GM11168 (cell line): ENCODE data around the gene GRK1.

Experiments used
- in situ Hi-C: fragments of 300-500 bp; cut with MboI; formaldehyde crosslinking; loops from one replicate; pipeline ENCODE4 v1.12.0; 2022; ENCODE audit warnings: low sequenced_read_pairs; ENCODE audit not compliant: unreplicated experiment

GRK1 gene

GRCh38 chr13:113660066-113660465 is 7.0 kb upstream of the GRK1 start:
- in situ Hi-C loops = loop anchor here (5.0 kb wide), 1 partner anchor 72 kb away; no protein-coding TSS in a partner anchor

DNA sequence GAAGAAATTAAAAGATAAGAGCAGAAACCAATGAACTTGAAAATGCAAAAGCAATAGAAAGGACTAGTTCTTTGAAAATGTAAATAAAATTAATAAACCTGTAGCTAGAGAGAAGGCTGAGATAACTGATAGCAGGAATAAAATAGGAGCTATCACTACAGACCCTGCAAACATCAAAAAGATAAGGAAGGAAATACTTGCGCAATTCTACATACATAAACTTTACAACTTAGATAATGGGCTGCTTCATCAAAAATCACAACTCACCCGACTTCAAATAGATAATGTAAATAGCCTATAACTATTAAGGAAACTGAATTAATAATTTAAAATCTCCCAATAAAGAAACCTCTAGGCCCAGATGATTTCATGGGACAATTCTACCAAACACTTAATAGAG is 5.5 kb upstream of the GRK1 start:
- in situ Hi-C loops = loop anchor here (5.0 kb wide), 1 partner anchor 71 kb away; no protein-coding TSS in a partner anchor

- in situ Hi-C loops = loop anchor here (5.0 kb wide), 1 partner anchor 68 kb away; no protein-coding TSS in a partner anchor
Observed at GRCh38 chr13:113663934-113664333, 3.1 kb upstream of the GRK1 start.

GRCh38 chr13:113664751-113665596 is 2.0 kb upstream of the GRK1 start:
- in situ Hi-C loops = loop anchor here (5.0 kb wide), 1 partner anchor 67 kb away; no protein-coding TSS in a partner anchor

- in situ Hi-C loops = no loop called here
Observed at GRCh38 chr13:113665597-113666328, 1.3 kb upstream of the GRK1 start.

GRCh38 chr13:113666329-113666670 is 719 bp upstream of the GRK1 start:
- in situ Hi-C loops = no loop called here

GRCh38 chr13:113667771-113668490 is 912 bp downstream of the GRK1 start:
- in situ Hi-C loops = no loop called here

GRCh38 chr13:113668491-113668971 is 1.5 kb downstream of the GRK1 start:
- in situ Hi-C loops = no loop called here

DNA sequence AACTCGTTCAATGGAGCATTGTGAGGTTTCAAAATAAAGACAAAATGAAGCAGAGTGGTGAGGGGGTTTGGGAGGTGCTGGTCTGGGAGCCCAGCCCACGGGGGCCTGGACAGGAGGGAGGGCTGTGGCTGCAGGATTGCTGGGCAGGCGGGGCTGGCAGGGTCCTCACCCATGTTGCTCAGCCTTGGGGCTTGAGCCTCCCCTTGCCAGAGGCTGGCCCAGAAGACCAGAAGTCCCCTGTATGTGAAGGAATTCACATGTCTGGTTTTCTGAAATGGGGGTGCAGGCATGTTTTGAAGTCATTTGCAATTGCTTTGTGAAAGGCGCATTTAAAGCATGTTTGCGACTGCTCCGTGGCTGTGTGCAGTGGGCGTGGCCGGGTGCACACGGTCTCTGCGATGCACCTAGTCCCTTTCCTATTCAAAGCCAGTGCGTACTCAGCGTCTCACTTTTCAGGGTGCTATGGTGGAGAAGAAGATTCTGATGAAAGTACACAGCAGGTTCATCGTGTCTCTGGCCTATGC is 2.3 kb downstream of the GRK1 start:
- in situ Hi-C loops = no loop called here

DNA sequence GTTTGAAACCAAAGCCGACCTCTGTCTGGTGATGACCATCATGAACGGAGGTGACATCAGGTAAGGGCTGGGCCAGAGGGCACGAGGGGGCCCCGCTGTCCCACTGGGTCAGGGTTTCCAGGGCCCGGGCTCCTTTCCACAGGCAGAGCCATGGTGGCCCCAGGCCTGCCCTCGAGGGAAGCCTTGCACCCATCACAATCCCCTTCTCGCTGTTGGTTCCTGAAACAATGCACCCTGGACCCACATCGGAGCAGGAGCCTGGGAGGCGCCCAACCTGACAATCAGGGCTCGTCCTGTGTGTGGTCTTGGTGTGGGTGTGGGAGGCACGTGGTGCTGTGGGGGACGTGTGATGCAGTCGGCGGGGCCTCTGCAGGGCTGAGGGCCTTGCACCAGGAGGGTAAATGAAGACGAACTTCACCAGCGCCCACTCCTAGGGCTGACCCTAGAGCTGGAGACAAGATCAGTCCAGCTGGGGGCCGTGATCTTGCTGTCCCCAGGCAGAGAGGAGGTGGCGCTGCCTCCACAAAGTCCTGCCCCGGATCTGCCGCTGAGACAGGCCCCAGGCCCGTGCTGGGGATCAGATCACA is 2.8 kb downstream of the GRK1 start:
- in situ Hi-C loops = no loop called here

- in situ Hi-C loops = no loop called here
Observed at GRCh38 chr13:113670541-113670940, 3.5 kb downstream of the GRK1 start.

GRCh38 chr13:113671066-113672001 is 4.3 kb downstream of the GRK1 start:
- in situ Hi-C loops = no loop called here

DNA sequence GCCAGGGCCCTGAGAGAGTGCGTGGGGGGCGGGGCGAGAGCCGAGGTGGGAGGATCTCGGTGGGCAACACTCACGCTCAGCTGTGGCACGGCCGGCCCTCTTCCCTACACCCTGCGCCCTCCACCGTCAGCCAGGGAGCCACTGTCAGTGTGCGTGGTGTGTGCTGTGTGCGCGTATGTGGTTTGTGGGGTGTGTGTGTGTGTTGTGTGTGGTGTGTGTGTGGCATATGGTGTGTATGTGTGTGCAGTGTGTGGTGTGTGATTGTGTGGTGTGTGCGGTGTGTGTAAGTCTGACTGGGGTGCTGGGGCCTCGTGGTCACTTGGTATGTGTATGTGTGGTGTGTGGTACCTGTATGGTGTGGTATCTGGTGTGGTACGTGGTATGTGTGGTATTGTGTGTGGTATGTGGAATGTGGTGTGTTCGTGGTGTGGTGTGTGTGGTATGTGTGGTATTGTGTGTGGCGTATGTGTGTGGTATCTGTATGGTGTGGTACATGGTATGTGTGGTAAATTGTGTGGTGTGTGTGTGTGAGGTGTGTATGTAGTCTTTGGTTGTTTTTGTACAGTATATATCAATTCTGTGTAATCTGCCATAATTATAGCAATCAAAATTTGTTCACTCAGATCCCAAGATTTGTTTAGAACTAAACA is 5.1 kb downstream of the GRK1 start:
- in situ Hi-C loops = no loop called here

DNA sequence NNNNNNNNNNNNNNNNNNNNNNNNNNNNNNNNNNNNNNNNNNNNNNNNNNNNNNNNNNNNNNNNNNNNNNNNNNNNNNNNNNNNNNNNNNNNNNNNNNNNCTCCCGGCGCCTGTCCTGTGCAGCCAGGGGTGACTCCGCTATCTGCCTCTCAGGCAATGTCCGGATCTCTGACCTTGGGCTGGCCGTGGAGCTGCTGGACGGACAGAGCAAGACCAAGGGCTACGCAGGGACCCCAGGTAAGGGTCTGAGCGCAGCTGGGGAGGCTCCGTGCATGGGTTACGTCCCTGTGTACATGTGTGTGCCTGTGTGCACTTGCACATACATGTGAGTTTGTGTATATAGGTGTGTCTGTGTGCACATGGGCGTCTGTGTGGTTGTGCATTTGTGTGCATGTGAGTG is 55.9 kb downstream of the GRK1 start:
- in situ Hi-C loops = no loop called here

DNA sequence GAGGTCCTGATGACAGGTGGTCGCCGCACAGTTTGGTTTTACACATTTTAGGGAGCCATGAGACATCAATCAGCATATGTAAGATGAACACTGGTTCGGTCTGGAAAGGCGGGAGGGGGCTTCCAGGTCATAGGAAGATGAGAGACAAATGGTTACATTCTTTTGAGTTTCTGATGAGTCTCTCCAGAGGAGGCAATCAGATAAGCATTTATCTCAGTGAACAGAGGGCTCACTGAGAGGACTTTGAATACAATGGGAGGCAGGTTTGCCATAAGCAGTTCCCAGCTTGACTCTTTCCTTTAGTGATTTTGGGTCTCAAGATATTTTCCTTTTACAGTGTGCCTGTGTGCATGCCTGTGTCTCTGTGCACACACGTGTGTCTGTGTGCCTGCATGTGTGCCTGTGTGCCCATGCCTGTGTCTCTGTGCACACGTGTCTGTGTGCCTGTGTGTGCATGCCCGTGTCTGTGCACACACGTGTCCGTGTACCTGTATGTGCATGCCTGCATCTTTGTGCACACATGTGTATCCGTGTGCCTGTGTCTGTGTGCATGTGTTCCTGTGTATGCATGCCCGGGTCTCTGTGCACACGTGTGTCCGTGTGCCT is 56.5 kb downstream of the GRK1 start:
- in situ Hi-C loops = no loop called here

DNA sequence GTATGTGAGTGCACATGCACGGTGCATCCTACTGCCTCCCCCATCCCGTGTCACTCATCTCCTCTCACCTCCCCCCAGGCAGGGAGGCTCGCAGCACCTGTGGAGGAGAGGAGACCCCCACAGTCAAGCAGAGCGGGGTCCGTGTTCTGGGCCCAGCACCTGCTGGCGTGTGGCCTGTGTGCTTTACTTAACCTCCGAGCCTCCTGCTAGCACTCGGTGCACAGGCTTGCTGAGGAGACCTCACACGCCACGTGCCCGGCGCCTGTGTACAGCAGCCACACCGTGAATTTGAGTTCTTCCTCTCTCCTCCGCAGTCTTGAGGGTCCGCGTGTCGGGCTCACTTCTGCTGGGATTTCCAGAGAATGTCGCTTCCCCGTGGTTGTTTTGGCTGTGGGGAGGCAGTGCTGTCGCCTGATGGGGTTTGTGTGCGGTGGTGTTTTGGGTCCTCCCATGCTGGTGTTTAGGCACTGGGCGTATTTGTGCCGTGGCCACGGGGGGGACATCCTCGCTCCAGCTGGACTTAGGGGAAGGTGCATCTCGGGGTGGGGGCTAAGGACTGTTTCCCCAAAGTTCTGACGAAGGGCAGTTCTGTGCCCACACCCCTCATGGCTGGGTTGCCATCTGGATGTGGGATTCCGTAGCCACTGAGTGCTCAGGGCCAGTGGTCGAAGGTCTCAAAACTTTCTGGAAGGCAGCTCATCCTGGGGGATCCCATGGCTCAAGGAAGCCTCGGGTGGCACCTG is 57.2 kb downstream of the GRK1 start:
- in situ Hi-C loops = no loop called here

DNA sequence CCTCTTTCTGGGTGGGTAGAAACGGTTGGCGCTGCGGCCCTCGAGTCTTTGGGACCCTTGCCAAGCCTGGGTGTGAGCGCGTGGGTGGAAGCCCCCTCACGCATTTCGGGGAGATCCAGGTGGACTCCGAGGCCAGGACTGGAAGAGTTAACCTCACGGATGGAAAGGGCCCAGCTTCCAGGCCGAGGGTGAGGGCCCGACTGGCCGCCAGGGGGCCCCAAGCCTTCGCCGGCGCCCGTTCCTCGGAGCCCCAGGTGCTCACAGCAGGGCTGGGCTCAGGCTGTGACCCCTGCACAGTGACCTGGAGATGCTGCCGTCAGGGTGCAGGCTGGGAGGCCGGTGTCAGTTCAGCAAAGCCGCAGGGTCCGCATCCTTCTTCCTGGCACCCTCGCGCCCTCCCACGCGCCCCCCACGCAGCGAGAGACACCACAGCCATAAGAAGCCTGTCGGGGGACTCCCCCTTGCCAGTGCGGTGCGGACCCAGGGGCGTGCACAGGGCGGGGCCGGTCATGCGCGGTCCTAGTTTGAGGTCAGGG is 57.8 kb downstream of the GRK1 start:
- in situ Hi-C loops = no loop called here
